MM.1S (cell line): ENCODE measurements around the gene PARD3.

Experiments used
- EZH2 ChIP-seq: fragments of 300-600 bp; sonication (generic); optimal IDR thresholded peaks from 2 replicates; pipeline ENCODE3; 2017; ENCODE audit warnings: low read depth, mild to moderate bottlenecking, antibody characterized with exemption, low read length, mixed read lengths
- EZH2phosphoT487 ChIP-seq: fragments of 300-600 bp; sonication (generic); IDR thresholded peaks from 2 replicates; pipeline ENCODE4 v1.6.1; 2018; ENCODE audit warnings: antibody characterized with exemption, low read length
- TF ChIP-seq, protein P1 (sequence below): fragments of 300-600 bp; sonication (generic); IDR thresholded peaks from 2 replicates; pipeline ENCODE4 v1.5.1; 2016; ENCODE audit warnings: antibody characterized with exemption, low read length, mixed read lengths

DNA sequence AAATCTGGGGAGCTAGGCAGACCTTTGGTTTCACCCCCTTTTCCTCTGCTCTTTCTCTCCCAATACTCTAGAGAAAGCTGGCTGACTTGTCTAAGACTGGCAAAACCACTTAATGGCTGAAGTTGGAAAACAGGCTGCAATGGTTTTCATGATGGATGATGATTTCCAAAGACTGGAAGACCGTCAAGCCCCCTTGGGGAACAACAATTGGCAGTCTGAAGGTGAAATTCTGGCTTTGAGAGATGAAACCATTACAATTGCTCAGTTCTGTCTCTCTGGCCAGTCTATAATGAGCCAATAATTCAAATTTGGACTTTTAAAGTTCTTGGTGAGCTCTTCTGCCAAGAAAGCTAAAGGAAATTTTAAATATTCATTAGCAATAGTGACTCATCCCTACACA lies 680.5 kb downstream of the PARD3 start:
- TF ChIP-seq EZH2phosphoT487 (no peak), EZH2 (no peak)
- TF ChIP-seq, protein P1, sequence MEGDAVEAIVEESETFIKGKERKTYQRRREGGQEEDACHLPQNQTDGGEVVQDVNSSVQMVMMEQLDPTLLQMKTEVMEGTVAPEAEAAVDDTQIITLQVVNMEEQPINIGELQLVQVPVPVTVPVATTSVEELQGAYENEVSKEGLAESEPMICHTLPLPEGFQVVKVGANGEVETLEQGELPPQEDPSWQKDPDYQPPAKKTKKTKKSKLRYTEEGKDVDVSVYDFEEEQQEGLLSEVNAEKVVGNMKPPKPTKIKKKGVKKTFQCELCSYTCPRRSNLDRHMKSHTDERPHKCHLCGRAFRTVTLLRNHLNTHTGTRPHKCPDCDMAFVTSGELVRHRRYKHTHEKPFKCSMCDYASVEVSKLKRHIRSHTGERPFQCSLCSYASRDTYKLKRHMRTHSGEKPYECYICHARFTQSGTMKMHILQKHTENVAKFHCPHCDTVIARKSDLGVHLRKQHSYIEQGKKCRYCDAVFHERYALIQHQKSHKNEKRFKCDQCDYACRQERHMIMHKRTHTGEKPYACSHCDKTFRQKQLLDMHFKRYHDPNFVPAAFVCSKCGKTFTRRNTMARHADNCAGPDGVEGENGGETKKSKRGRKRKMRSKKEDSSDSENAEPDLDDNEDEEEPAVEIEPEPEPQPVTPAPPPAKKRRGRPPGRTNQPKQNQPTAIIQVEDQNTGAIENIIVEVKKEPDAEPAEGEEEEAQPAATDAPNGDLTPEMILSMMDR = no peak
